HepG2 (cell line): Measurements from ENCODE around the gene NKX1-1. TPM values are rescaled to one million over a fixed set of nuclear protein-coding genes. Genes with fewer than 3 reads are reported as not detected.

Source experiments
- AGO1 ChIP-seq: fragments of 200-400 bp; formaldehyde crosslinking; IDR thresholded peaks from 2 replicates; pipeline ENCODE4 v1.6.1; 2017; ENCODE audit warnings: mild to moderate bottlenecking, low read depth, low read length, moderate library complexity; ENCODE audit not compliant: poor library complexity, severe bottlenecking
- BRD4 ChIP-seq: sonication (generic); formaldehyde crosslinking; IDR thresholded peaks from 2 replicates; pipeline ENCODE4 v1.4.0; 2020; ENCODE audit warnings: missing genetic modification reagents
- ELF3 ChIP-seq: IDR thresholded peaks from 2 replicates; pipeline ENCODE4 v1.6.1; 2016; ENCODE audit warnings: missing genetic modification reagents, missing compliant biosample characterization
- HMGXB4 ChIP-seq, 2 experiments: sonication (generic) in 1 of 2; formaldehyde crosslinking in 1 of 2; IDR thresholded peaks; 2 replicates each; pipeline versions ENCODE4 v1.4.0 to v1.6.1; 2018 to 2020; ENCODE audit warnings: missing genetic modification reagents in 2 of 2, borderline replicate concordance in 1 of 2, low read depth in 1 of 2, mild to moderate bottlenecking in 1 of 2, missing biosample characterization in 1 of 2
- IKZF4 ChIP-seq: sonication (generic); formaldehyde crosslinking; IDR thresholded peaks from 2 replicates; pipeline ENCODE4 v1.5.1; 2020; ENCODE audit warnings: borderline replicate concordance, mild to moderate bottlenecking, low read depth, missing genetic modification reagents; ENCODE audit errors: not compliant biosample characterization
- KAT7 ChIP-seq: IDR thresholded peaks from 2 replicates; pipeline ENCODE4 v1.6.1; 2018; ENCODE audit warnings: borderline replicate concordance, missing compliant biosample characterization
- RBM22 ChIP-seq: fragments of 200-400 bp; formaldehyde crosslinking; optimal IDR thresholded peaks from 2 replicates; pipeline ENCODE3; 2017; ENCODE audit warnings: mild to moderate bottlenecking, low read length, moderate library complexity
- SIX4 ChIP-seq: sonication (generic); formaldehyde crosslinking; IDR thresholded peaks from 2 replicates; pipeline ENCODE4 v1.4.0; 2020; ENCODE audit warnings: missing genetic modification reagents
- SP2 ChIP-seq: sonication (generic); formaldehyde crosslinking; IDR thresholded peaks from 2 replicates; pipeline ENCODE4 v1.5.1; 2020; ENCODE audit warnings: mild to moderate bottlenecking, missing genetic modification reagents
- ZBTB46 ChIP-seq: sonication (generic); formaldehyde crosslinking; IDR thresholded peaks from 2 replicates; pipeline ENCODE4 v1.4.0; 2020; ENCODE audit warnings: mild to moderate bottlenecking, missing genetic modification reagents, borderline replicate concordance
- ZNF124 ChIP-seq: sonication (generic); formaldehyde crosslinking; IDR thresholded peaks from 2 replicates; pipeline ENCODE4 v1.4.0; 2020; ENCODE audit warnings: missing genetic modification reagents
- ZNF234 ChIP-seq: sonication (generic); formaldehyde crosslinking; conservative IDR thresholded peaks from 2 replicates; pipeline ENCODE4 v1.5.1; 2020; ENCODE audit warnings: mild to moderate bottlenecking, missing genetic modification reagents
- polyA plus RNA-seq, 8 experiments: library from polyadenylated mRNA; depleted of rRNA in 3 of 8; stranded (reverse) in 7 of 8; unstranded in 1 of 8; fragments of >200 nt; fragmentation: Illumina TruSeq in 4 of 8; extraction: Trizol in 4 of 8; gene quantifications; 2 replicates each; pipeline versions ENCODE4 v1.2.1 to v1.2.3, GENCODE V29; 2011 to 2016; ENCODE audit warnings: low read depth in 4 of 8, missing spikeins in 1 of 8, mixed read lengths in 1 of 8; ENCODE audit not compliant: insufficient read depth in 1 of 8
- total RNA-seq, 5 experiments: library from RNA; depleted of rRNA; stranded (reverse); fragments of >200 nt; fragmentation: Illumina TruSeq; extraction: Trizol; gene quantifications; 2 replicates each; pipeline ENCODE4 v1.2.3, GENCODE V29; 2016; ENCODE audit warnings: low read depth in 1 of 5
- TF ChIP-seq, protein P1 (sequence below): sonication (generic); formaldehyde crosslinking; IDR thresholded peaks from 2 replicates; pipeline ENCODE4 v1.5.1; 2020; ENCODE audit warnings: mild to moderate bottlenecking, missing genetic modification reagents, borderline replicate concordance
- TF ChIP-seq, protein P2 (sequence below): IDR thresholded peaks from 2 replicates; pipeline ENCODE4 v1.4.0; 2020; ENCODE audit warnings: mild to moderate bottlenecking, missing genetic modification reagents

The NKX1-1 gene
- total and polyA plus RNA-seq, 2 of the 13 experiments (the other 11 are each of a cell fraction or from before 2014, with no cell fraction given) = not detected

- TF ChIP-seq, protein P1, sequence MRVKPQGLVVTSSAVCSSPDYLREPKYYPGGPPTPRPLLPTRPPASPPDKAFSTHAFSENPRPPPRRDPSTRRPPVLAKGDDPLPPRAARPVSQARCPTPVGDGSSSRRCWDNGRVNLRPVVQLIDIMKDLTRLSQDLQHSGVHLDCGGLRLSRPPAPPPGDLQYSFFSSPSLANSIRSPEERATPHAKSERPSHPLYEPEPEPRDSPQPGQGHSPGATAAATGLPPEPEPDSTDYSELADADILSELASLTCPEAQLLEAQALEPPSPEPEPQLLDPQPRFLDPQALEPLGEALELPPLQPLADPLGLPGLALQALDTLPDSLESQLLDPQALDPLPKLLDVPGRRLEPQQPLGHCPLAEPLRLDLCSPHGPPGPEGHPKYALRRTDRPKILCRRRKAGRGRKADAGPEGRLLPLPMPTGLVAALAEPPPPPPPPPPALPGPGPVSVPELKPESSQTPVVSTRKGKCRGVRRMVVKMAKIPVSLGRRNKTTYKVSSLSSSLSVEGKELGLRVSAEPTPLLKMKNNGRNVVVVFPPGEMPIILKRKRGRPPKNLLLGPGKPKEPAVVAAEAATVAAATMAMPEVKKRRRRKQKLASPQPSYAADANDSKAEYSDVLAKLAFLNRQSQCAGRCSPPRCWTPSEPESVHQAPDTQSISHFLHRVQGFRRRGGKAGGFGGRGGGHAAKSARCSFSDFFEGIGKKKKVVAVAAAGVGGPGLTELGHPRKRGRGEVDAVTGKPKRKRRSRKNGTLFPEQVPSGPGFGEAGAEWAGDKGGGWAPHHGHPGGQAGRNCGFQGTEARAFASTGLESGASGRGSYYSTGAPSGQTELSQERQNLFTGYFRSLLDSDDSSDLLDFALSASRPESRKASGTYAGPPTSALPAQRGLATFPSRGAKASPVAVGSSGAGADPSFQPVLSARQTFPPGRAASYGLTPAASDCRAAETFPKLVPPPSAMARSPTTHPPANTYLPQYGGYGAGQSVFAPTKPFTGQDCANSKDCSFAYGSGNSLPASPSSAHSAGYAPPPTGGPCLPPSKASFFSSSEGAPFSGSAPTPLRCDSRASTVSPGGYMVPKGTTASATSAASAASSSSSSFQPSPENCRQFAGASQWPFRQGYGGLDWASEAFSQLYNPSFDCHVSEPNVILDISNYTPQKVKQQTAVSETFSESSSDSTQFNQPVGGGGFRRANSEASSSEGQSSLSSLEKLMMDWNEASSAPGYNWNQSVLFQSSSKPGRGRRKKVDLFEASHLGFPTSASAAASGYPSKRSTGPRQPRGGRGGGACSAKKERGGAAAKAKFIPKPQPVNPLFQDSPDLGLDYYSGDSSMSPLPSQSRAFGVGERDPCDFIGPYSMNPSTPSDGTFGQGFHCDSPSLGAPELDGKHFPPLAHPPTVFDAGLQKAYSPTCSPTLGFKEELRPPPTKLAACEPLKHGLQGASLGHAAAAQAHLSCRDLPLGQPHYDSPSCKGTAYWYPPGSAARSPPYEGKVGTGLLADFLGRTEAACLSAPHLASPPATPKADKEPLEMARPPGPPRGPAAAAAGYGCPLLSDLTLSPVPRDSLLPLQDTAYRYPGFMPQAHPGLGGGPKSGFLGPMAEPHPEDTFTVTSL (CRISPR knock-in tag) = peak; percentile 99
- TF ChIP-seq BRD4 (CRISPR knock-in tag) (peak; percentile 97), ZNF234 (CRISPR knock-in tag) (peak; percentile 100), KAT7 (CRISPR knock-in tag) (peak; percentile 99), RBM22 (no peak), SP2 (CRISPR knock-in tag) (peak; percentile 82), ZNF124 (CRISPR knock-in tag) (peak; percentile 100), AGO1 (peak; percentile 49), HMGXB4 (CRISPR knock-in tag; IDR thresholded peaks at IDR 0.05; ENCODE audit: borderline replicate concordance in 1 of 2, low read depth in 1 of 2) (peak; percentile 79 to 97; a peak in 3 of 4 replicates), ELF3 (CRISPR knock-in tag) (peak; percentile 99), SIX4 (peak; percentile 99), ZBTB46 (CRISPR knock-in tag) (peak; percentile 99), IKZF4 (peak; percentile 100)
- TF ChIP-seq, protein P2, sequence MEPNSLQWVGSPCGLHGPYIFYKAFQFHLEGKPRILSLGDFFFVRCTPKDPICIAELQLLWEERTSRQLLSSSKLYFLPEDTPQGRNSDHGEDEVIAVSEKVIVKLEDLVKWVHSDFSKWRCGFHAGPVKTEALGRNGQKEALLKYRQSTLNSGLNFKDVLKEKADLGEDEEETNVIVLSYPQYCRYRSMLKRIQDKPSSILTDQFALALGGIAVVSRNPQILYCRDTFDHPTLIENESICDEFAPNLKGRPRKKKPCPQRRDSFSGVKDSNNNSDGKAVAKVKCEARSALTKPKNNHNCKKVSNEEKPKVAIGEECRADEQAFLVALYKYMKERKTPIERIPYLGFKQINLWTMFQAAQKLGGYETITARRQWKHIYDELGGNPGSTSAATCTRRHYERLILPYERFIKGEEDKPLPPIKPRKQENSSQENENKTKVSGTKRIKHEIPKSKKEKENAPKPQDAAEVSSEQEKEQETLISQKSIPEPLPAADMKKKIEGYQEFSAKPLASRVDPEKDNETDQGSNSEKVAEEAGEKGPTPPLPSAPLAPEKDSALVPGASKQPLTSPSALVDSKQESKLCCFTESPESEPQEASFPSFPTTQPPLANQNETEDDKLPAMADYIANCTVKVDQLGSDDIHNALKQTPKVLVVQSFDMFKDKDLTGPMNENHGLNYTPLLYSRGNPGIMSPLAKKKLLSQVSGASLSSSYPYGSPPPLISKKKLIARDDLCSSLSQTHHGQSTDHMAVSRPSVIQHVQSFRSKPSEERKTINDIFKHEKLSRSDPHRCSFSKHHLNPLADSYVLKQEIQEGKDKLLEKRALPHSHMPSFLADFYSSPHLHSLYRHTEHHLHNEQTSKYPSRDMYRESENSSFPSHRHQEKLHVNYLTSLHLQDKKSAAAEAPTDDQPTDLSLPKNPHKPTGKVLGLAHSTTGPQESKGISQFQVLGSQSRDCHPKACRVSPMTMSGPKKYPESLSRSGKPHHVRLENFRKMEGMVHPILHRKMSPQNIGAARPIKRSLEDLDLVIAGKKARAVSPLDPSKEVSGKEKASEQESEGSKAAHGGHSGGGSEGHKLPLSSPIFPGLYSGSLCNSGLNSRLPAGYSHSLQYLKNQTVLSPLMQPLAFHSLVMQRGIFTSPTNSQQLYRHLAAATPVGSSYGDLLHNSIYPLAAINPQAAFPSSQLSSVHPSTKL (CRISPR knock-in tag) = peak; percentile 98
These were observed 4.5 kb upstream of the NKX1-1 start (continued) for GRCh38 chr4:1410491-1411325.
